GM12878 (cell line): ENCODE data around the gene RPL18. TPM values are rescaled to one million over a fixed set of nuclear protein-coding genes. Genes with fewer than 3 reads are reported as not detected.

Experiments used
- ATAC-seq: fragments of 200-7000 bp; cut with Tn5 transposase; 3 replicates; pipeline ENCODE4 v1.9.1; 2020; ENCODE audit warnings: mild to moderate bottlenecking, moderate library complexity
- BruUV-seq: library from RNA; stranded (reverse); fragments of 400-500 nt; replicated peaks from 2 replicates; lab custom pipeline; 2021; lab: Mats Ljungman, UMichigan
- CTCF ChIA-PET: fragments of 300-600 bp; sonication (Branson Sonifier 250); formaldehyde crosslinking; extraction: SDS; loops from one replicate; lab custom pipeline; 2021; ENCODE audit warnings: inconsistent platforms; lab: Yijun Ruan, JAX
- POLR2A ChIA-PET: fragments of 350-600 bp; formaldehyde crosslinking; extraction: SDS; loops from one replicate; lab custom pipeline; 2021; ENCODE audit warnings: inconsistent platforms; lab: Charles Lee
- RAD21 ChIA-PET: fragments of 300-600 bp; sonication (Branson Sonifier 250); formaldehyde crosslinking; loops from one replicate; lab custom pipeline; 2023; ENCODE audit warnings: antibody characterized with exemption; ENCODE audit not compliant: unreplicated experiment; lab: Charles Lee
- SMC1A ChIA-PET: fragments of 300-600 bp; sonication (Branson Sonifier 250); formaldehyde crosslinking; loops from one replicate; lab custom pipeline; 2023; ENCODE audit not compliant: unreplicated experiment, uncharacterized antibody; lab: Charles Lee
- DNase-seq: peaks from one replicate; pipeline ENCODE4 v3.0.0-alpha.2; 2011; ENCODE audit warnings: low read depth, low spot score
- FAIRE-seq: peaks from 3 replicates; lab custom pipeline; 2011; peaks lifted over from hg19 to GRCh38; lab: Jason Lieb, UNC
- H2AFZ ChIP-seq: 2 replicates; pipeline ENCODE4 v1.6.0; 2011; ENCODE audit warnings: low read depth, low read length, control low read depth; ENCODE audit not compliant: control insufficient read depth
- H3K27ac ChIP-seq: 2 replicates; pipeline ENCODE4 v1.5.1; 2011; ENCODE audit warnings: control low read depth; ENCODE audit not compliant: control insufficient read depth, insufficient read depth
- H3K27me3 ChIP-seq, 2 experiments: replicated peaks in 1 of 2; 2 replicates each; pipeline versions ENCODE4 v1.6.0 to v1.6.1; 2011; ENCODE audit warnings: low read length in 1 of 2; ENCODE audit not compliant: control insufficient read depth in 2 of 2, insufficient read depth in 2 of 2
- H3K36me3 ChIP-seq, 2 experiments: 2 replicates each; pipeline ENCODE4 v1.5.1; 2011; ENCODE audit warnings: low read length in 1 of 2; ENCODE audit not compliant: control insufficient read depth in 2 of 2, insufficient read depth in 2 of 2
- H3K4me1 ChIP-seq: 2 replicates; pipeline ENCODE4 v1.6.1; 2011; ENCODE audit warnings: mild to moderate bottlenecking, low read length, moderate library complexity, mixed read lengths; ENCODE audit not compliant: control insufficient read depth, insufficient read depth
- H3K4me2 ChIP-seq: 2 replicates; pipeline ENCODE4 v1.6.0; 2011; ENCODE audit warnings: control low read depth; ENCODE audit not compliant: control insufficient read depth, insufficient read depth
- H3K4me3 ChIP-seq: fragments of 200-600 bp; sonication (generic); 2 replicates; pipeline ENCODE4 v1.5.1; 2016
- H3K79me2 ChIP-seq: 2 replicates; pipeline ENCODE4 v1.6.0; 2011; ENCODE audit warnings: low read length; ENCODE audit not compliant: control insufficient read depth, insufficient read depth
- H3K9ac ChIP-seq: 2 replicates; pipeline ENCODE4 v1.8.0; 2011; ENCODE audit warnings: low read length, control low read depth, mixed read lengths; ENCODE audit not compliant: control insufficient read depth, insufficient read depth
- H3K9me3 ChIP-seq: replicated peaks from 3 replicates; pipeline ENCODE4 v1.5.1; 2011; ENCODE audit warnings: mild to moderate bottlenecking, low read length; ENCODE audit not compliant: control insufficient read depth, insufficient read depth
- H4K20me1 ChIP-seq: 2 replicates; pipeline ENCODE4 v1.6.0; 2011; ENCODE audit not compliant: control insufficient read depth, insufficient read depth
- CEBPB ChIP-seq, 2 experiments: fragments of 150-350 bp in 1 of 2; IDR thresholded peaks; 2 replicates each; pipeline ENCODE4 v1.6.1; 2012 to 2014; ENCODE audit warnings: low read depth in 2 of 2, low read length in 2 of 2, borderline replicate concordance in 1 of 2, inconsistent platforms in 1 of 2
- FOS ChIP-seq: IDR thresholded peaks from 3 replicates; pipeline ENCODE4 v1.6.1; 2011; ENCODE audit warnings: borderline replicate concordance; ENCODE audit not compliant: insufficient read length; ENCODE audit errors: extremely low read depth
- POLR2AphosphoS5 ChIP-seq: IDR thresholded peaks from 2 replicates; pipeline ENCODE4 v1.6.1; 2011; ENCODE audit warnings: mild to moderate bottlenecking, low read length, inconsistent platforms
- YY1 ChIP-seq: IDR thresholded peaks from 2 replicates; pipeline ENCODE4 v1.6.1; 2011; ENCODE audit warnings: low read depth, mild to moderate bottlenecking, low read length
- WGBS: methylation state at CpG from one replicate; pipeline ENCODE4 v1.1.6; 2016; ENCODE audit warnings: low lambda C conversion rate; ENCODE audit not compliant: insufficient replicate concordance, insufficient coverage; ENCODE audit errors: missing lambda C conversion rate; 5-methylcytosine and 5-hydroxymethylcytosine counted together
- in situ Hi-C: fragments of 300-500 bp; cut with MboI; formaldehyde crosslinking; loops from 9 replicates; pipeline ENCODE4 v1.14.3; 2018; ENCODE audit warnings: mixed read lengths
- intact Hi-C: fragments of 100-400 bp; cut with micrococcal nuclease; formaldehyde crosslinking; loops from one replicate; pipeline ENCODE4 v1.14.2; 2022; ENCODE audit not compliant: unreplicated experiment
- polyA plus RNA-seq, 11 experiments: library from polyadenylated mRNA; depleted of rRNA in 4 of 11; unstranded in 6 of 11; stranded (reverse) in 5 of 11; fragments of >200 nt; fragmentation: Nextera tagmentation in 4 of 11; fragmentation: Illumina TruSeq in 1 of 11; extraction: Ambion mirVana in 4 of 11; extraction: Trizol in 1 of 11; gene quantifications; 1 replicate in 1 of 11; 2 replicates in 10 of 11; pipeline versions ENCODE4 v1.2.1 to v1.2.3, GENCODE V29; 2011 to 2016; ENCODE audit warnings: inconsistent platforms in 2 of 11, missing spikeins in 2 of 11, low read depth in 1 of 11
- total RNA-seq, 4 experiments: library from RNA; depleted of rRNA in 3 of 4; stranded (reverse); fragments of >200 nt in 3 of 4; fragmentation: Illumina TruSeq in 1 of 4; extraction: Trizol in 1 of 4; gene quantifications; 2 replicates each; pipeline versions ENCODE4 v1.2.1 to v1.2.3, GENCODE V29; 2013 to 2021
- TF ChIP-seq, protein P1 (sequence below): fragments of 450-650 bp; conservative IDR thresholded peaks from 2 replicates; pipeline ENCODE4 v1.6.1; 2017; ENCODE audit warnings: mild to moderate bottlenecking, moderate library complexity

Gene RPL18
- total and polyA plus RNA-seq, 10 of the 15 experiments (the other 5 are each of a cell fraction or from before 2014, with no cell fraction given): 393 to 4,267 (median 2,019) TPM

- Histone ChIP-seq H3K27ac (no peak overlapping the region; the same call in 1 of the 2 replicates), H3K27me3 (no peaks in the 10 kb centered on the region), H3K9ac (peak overlapping the region; percentile 99; the same call in 1 of the 2 replicates), H2AFZ (no peak overlapping the region), H3K4me1 (peaks cover 14% of the 10 kb centered on the region), H4K20me1 (peaks cover 15% of the 10 kb centered on the region), H3K4me2 (peak overlapping the region; percentile 88), H3K4me3 (peak overlapping the region; percentile 93; the same call in 1 of the 2 replicates)
- ChIA-PET POLR2A (interaction anchor here (0.6 to 0.8 kb wide), 2 partner anchors 21 to 175 kb away, joined by 3 to 4 read pairs; partner anchors contain the start of gene DBP), CTCF (interaction anchor here (1.8 kb wide), 2 partner anchors 16 to 225 kb away, joined by 5 to 6 read pairs; partner anchors contain the start of gene KDELR1)
- intact Hi-C loops: no loop called here
- FAIRE-seq: no peak
- no peak for ATAC-seq
- BruUV-seq: no TSS peak
- TF ChIP-seq FOS (no peak), YY1 (no peak), CEBPB (IDR thresholded peaks at IDR 0.05; ENCODE audit: borderline replicate concordance in 1 of 2, low read depth in 2 of 2, low read length in 2 of 2) (no peak), POLR2AphosphoS5 (peak; percentile 13; the same call in 1 of the 2 replicates)
- TF ChIP-seq, protein P1, sequence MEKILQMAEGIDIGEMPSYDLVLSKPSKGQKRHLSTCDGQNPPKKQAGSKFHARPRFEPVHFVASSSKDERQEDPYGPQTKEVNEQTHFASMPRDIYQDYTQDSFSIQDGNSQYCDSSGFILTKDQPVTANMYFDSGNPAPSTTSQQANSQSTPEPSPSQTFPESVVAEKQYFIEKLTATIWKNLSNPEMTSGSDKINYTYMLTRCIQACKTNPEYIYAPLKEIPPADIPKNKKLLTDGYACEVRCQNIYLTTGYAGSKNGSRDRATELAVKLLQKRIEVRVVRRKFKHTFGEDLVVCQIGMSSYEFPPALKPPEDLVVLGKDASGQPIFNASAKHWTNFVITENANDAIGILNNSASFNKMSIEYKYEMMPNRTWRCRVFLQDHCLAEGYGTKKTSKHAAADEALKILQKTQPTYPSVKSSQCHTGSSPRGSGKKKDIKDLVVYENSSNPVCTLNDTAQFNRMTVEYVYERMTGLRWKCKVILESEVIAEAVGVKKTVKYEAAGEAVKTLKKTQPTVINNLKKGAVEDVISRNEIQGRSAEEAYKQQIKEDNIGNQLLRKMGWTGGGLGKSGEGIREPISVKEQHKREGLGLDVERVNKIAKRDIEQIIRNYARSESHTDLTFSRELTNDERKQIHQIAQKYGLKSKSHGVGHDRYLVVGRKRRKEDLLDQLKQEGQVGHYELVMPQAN: no peak
- TF ChIP-seq, all 136 proteins: peak for 1
- SMC1A ChIA-PET: interaction anchor here (1.1 to 1.7 kb wide), 2 partner anchors 17 to 111 kb away, joined by 3 read pairs; no protein-coding TSS in a partner anchor
- H3K79me2 ChIP-seq: peaks cover 46% of the 10 kb centered on the region
- RAD21 ChIA-PET: no interaction called here
- WGBS: 9% methylated on average over 12 of the region's 12 CpGs
- in situ Hi-C loops: no loop called here
- H3K9me3 ChIP-seq: no peaks in the 10 kb centered on the region
- peaks cover 25 to 32% of the 10 kb centered on the region in 2 experiments for H3K36me3 ChIP-seq
- no peak for DNase-seq
Measured at GRCh38 chr19:48616491-48617056, 2.4 kb downstream of the RPL18 start.
